Astrocyte (in vitro differentiated cells and primary cell): Measurements from ENCODE around the gene TMEM89.

Experiments used
- EZH2 ChIP-seq: IDR thresholded peaks from 2 replicates; pipeline ENCODE4 v1.6.1; 2012; ENCODE audit warnings: mild to moderate bottlenecking, low read length, inconsistent platforms; ENCODE audit not compliant: insufficient read depth
- TF ChIP-seq, protein P1 (sequence below): IDR thresholded peaks from 2 replicates; pipeline ENCODE4 v1.5.1; 2011; ENCODE audit warnings: low read depth, mild to moderate bottlenecking, inconsistent platforms, low read length, moderate library complexity; ENCODE audit not compliant: insufficient read depth

DNA sequence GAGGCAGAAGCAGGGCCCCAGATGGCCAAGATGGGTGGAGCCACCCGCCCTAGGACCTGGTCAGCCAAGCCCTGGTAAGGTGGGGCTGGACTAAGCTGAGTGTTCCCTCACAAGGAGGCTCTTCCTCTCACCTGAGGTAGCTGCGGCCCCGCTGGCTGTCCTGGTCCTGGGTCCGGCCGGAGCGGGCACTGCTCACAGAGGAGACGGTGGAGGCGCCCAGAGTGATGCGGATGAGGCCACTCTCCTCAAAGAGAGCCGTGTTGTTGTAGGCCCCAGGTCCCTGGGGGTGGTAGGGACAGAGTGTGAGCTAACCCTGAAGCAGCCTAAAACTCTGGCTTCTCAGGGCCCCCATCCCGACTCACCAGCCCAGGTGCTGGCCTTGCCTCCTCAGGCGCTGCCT lies 21.0 kb upstream of the TMEM89 start:
- TF ChIP-seq, protein P1, sequence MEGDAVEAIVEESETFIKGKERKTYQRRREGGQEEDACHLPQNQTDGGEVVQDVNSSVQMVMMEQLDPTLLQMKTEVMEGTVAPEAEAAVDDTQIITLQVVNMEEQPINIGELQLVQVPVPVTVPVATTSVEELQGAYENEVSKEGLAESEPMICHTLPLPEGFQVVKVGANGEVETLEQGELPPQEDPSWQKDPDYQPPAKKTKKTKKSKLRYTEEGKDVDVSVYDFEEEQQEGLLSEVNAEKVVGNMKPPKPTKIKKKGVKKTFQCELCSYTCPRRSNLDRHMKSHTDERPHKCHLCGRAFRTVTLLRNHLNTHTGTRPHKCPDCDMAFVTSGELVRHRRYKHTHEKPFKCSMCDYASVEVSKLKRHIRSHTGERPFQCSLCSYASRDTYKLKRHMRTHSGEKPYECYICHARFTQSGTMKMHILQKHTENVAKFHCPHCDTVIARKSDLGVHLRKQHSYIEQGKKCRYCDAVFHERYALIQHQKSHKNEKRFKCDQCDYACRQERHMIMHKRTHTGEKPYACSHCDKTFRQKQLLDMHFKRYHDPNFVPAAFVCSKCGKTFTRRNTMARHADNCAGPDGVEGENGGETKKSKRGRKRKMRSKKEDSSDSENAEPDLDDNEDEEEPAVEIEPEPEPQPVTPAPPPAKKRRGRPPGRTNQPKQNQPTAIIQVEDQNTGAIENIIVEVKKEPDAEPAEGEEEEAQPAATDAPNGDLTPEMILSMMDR, result no peak
- no peak for TF ChIP-seq EZH2
